Nucleus accumbens (tissue), 56 donors: ENCODE data around the gene MCF2L2.

ENCODE experiments used
- DNase-seq, 56 donors: peaks; one replicate each; lab custom pipeline; 2025; lab: John Stamatoyannopoulos, UW

The MCF2L2 gene

GRCh38 chr3:183339461-183340086 lies 88.8 kb downstream of the MCF2L2 start:
- DNase-seq = peak in 1 of 56 donors; percentile 1

GRCh38 chr3:183338520-183338919 lies 89.9 kb downstream of the MCF2L2 start:
- DNase-seq = no peak

- no peak for DNase-seq
Observed at GRCh38 chr3:183332487-183332886, 95.9 kb downstream of the MCF2L2 start.

- no peak for DNase-seq
Observed at GRCh38 chr3:183331498-183331897, 96.9 kb downstream of the MCF2L2 start.

- DNase-seq = no peak
Observed at GRCh38 chr3:183330881-183331280, 97.5 kb downstream of the MCF2L2 start.

- DNase-seq = no peak
Observed at GRCh38 chr3:183329543-183329942, 98.9 kb downstream of the MCF2L2 start.

- DNase-seq = no peak
Observed at GRCh38 chr3:183328823-183329222, 99.6 kb downstream of the MCF2L2 start.

- DNase-seq = no peak
Observed at GRCh38 chr3:183328164-183328563, 100.3 kb downstream of the MCF2L2 start.

- no peak for DNase-seq
Observed at GRCh38 chr3:183327343-183327742, 101.1 kb downstream of the MCF2L2 start.

- no peak for DNase-seq
Observed at GRCh38 chr3:183324083-183324482, 104.3 kb downstream of the MCF2L2 start.

- no peak for DNase-seq
Observed at GRCh38 chr3:183319371-183319770, 109.0 kb downstream of the MCF2L2 start.

GRCh38 chr3:183318877-183319276 lies 109.5 kb downstream of the MCF2L2 start:
- DNase-seq = no peak

- no peak for DNase-seq
Observed at GRCh38 chr3:183317886-183318865, 110.2 kb downstream of the MCF2L2 start.

GRCh38 chr3:183317271-183317670 lies 111.1 kb downstream of the MCF2L2 start:
- DNase-seq = no peak

- DNase-seq = no peak
Observed at GRCh38 chr3:183315739-183316138, 112.7 kb downstream of the MCF2L2 start.

- no peak for DNase-seq
Observed at GRCh38 chr3:183313764-183314163, 114.7 kb downstream of the MCF2L2 start.

GRCh38 chr3:183313351-183313750 lies 115.1 kb downstream of the MCF2L2 start:
- DNase-seq = no peak

- DNase-seq = no peak
Observed at GRCh38 chr3:183312433-183312832, 116.0 kb downstream of the MCF2L2 start.

GRCh38 chr3:183310936-183311335 lies 117.5 kb downstream of the MCF2L2 start:
- DNase-seq = no peak

- no peak for DNase-seq
Observed at GRCh38 chr3:183309276-183309675, 119.1 kb downstream of the MCF2L2 start.

GRCh38 chr3:183308751-183309150 lies 119.7 kb downstream of the MCF2L2 start:
- DNase-seq = peak in 1 of 56 donors; percentile 12

- no peak for DNase-seq
Observed at GRCh38 chr3:183307749-183308148, 120.7 kb downstream of the MCF2L2 start.
